Measurements from ENCODE around the gene GBP7.

Gene GBP7

DNA sequence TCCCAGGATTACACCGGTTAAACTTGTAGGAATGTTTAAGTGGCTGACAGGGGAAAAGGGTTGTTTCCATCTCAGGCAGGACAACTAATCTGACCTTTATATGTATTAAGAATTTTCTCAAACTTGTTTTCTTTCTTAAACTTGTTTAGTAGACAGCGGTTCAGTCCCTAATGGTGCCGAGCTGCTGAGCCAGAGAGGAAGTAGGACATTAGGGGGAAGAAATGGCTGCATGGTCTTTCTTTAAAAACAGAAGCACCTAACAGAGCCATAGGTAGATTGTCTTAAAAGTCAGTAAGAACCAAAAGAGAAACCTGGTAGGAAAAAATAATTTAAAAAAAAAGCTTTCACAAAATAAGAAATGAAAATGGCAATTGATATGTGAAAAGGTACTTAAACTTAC is 19.7 kb upstream of the GBP7 start:
- in situ Hi-C loops (cut with MboI; ENCODE audit: low pct_unique_long_range_greater_than_20kb, low sequenced_read_pairs, unreplicated experiment) = no loop called here
- TF ChIP-seq, protein P1, sequence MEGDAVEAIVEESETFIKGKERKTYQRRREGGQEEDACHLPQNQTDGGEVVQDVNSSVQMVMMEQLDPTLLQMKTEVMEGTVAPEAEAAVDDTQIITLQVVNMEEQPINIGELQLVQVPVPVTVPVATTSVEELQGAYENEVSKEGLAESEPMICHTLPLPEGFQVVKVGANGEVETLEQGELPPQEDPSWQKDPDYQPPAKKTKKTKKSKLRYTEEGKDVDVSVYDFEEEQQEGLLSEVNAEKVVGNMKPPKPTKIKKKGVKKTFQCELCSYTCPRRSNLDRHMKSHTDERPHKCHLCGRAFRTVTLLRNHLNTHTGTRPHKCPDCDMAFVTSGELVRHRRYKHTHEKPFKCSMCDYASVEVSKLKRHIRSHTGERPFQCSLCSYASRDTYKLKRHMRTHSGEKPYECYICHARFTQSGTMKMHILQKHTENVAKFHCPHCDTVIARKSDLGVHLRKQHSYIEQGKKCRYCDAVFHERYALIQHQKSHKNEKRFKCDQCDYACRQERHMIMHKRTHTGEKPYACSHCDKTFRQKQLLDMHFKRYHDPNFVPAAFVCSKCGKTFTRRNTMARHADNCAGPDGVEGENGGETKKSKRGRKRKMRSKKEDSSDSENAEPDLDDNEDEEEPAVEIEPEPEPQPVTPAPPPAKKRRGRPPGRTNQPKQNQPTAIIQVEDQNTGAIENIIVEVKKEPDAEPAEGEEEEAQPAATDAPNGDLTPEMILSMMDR (IDR thresholded peaks at IDR 0.05; ENCODE audit: extremely low read depth, insufficient read depth, missing control alignments) = no peak
- DNase-seq (ENCODE audit: low spot score) = no peak

DNA sequence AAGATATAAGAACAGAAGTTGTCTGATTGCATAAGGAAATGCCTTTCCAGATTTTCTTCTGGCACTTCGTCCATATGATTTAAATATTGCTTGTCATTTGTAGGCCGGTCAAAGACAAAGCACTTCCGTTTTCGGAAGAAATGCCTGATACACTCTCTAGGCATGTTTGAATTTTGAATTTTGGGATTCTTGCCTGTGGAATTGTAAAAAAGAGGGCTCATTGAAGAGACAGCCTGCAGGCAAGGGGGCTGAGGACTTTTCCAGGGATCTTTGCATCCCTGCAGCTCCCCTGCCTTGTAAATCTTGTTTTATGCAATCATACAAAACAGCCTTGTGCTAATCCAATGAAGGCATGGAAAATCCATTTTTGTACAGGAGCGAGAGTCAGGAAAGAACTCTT is 15.5 kb upstream of the GBP7 start:
- no peak for DNase-seq (ENCODE audit: low spot score)
- in situ Hi-C loops (cut with MboI; ENCODE audit: low pct_unique_long_range_greater_than_20kb, low sequenced_read_pairs, unreplicated experiment) = no loop called here
- TF ChIP-seq, protein P1 (IDR thresholded peaks at IDR 0.05; ENCODE audit: extremely low read depth, insufficient read depth, missing control alignments) = no peak

DNA sequence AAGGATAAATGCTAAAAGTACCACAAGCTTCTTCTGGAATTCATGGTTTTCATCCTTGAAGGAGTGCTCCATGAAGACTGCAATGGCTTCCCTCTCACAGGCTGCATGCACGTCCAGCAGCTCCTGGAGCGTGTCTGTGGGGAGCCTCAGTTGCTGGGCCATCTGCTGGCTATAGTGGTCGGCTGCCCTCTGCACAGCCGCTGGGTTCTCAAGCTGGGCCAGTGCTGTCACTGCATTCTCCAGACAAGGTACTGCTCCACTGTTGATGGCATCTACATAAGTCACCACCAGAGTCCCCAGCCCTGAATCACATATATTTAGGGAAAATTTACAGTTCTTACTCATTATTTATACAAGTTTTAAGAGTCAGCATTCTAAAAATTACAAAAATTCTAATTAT is 14.2 kb upstream of the GBP7 start:
- in situ Hi-C loops (cut with MboI; ENCODE audit: low pct_unique_long_range_greater_than_20kb, low sequenced_read_pairs, unreplicated experiment) = no loop called here
- TF ChIP-seq, protein P1 (IDR thresholded peaks at IDR 0.05; ENCODE audit: extremely low read depth, insufficient read depth, missing control alignments) = no peak
- no peak for DNase-seq (ENCODE audit: low spot score)

DNA sequence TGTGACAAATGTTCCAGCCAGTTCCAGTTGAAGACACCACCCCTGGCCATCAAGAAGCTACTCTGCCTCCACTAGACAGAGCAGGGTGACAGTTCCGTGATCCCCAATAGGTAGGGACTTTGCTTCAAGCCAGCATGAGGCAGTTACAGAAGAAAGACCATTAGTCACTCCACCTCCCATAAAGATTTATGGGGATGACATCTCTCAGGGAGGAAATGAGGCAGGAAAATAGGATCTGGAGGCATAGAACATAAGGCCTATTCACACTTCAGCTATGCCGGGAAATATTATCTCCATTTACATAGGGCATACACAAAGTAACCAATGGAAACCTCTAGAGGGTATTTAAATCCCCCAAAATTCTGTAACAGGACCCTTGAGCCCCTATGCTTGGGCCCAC is 3.5 kb upstream of the GBP7 start:
- TF ChIP-seq, protein P1 (IDR thresholded peaks at IDR 0.05; ENCODE audit: extremely low read depth, insufficient read depth, missing control alignments) = no peak
- DNase-seq (ENCODE audit: low spot score) = no peak
- in situ Hi-C loops (cut with MboI; ENCODE audit: low pct_unique_long_range_greater_than_20kb, low sequenced_read_pairs, unreplicated experiment) = no loop called here

DNA sequence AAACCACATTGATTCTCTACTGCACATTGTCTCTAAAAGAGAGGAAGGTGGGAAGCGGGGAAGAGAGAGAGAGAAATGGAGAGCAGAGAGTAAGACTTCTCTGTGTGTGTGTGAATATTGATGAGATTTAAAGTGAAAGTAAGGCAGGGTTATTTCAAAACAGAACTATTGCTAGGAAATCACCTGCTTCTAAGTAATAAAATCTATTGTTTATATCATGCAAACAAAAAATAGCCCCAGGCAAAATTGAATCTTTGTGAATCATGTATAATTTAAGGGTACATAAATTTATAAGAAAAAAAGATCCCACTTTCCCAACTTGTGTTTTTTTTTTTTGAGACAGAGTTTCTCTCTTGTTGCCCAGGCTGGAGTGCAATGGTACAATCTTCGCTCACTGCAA is 1.2 kb upstream of the GBP7 start:
- in situ Hi-C loops (cut with MboI; ENCODE audit: low pct_unique_long_range_greater_than_20kb, low sequenced_read_pairs, unreplicated experiment) = no loop called here
- TF ChIP-seq, protein P1 (IDR thresholded peaks at IDR 0.05; ENCODE audit: extremely low read depth, insufficient read depth, missing control alignments) = no peak
- no peak for DNase-seq (ENCODE audit: low spot score)

DNA sequence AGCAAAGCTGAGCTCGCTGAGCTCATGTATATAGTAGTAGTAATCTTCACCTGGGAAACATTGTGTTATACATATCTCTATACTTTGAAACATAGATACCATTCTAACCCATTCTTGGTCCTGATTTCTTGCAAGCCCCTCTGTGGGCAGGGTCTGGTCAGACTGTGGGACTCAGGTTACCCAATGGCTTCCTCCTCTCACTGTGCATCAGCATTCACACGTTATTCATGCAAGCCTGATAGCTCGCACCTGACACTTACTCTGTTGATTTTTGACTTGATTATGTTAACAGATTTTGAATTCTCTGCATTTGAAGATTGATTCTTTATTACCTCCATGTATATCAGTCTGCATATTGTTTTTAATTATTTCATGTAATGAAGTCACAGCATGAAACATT is 1.3 kb downstream of the GBP7 start:
- in situ Hi-C loops (cut with MboI; ENCODE audit: low pct_unique_long_range_greater_than_20kb, low sequenced_read_pairs, unreplicated experiment) = no loop called here
- DNase-seq (ENCODE audit: low spot score) = no peak
- TF ChIP-seq, protein P1 (IDR thresholded peaks at IDR 0.05; ENCODE audit: extremely low read depth, insufficient read depth, missing control alignments) = no peak

Data from GM13977 (cell line).